HG03280 (cell line): ENCODE measurements around the gene CBX3.
"Not testable (repeated sequence)": the region's sequence is repeated elsewhere in the genome, so short reads cannot be mapped to it uniquely, and the experiment has no call there.

ENCODE experiments used
- ATAC-seq: cut with Tn5 transposase; IDR thresholded peaks from one replicate; pipeline ENCODE4 v1.9.1; 2021; ENCODE audit warnings: mild to moderate bottlenecking, moderate library complexity; ENCODE audit not compliant: unreplicated experiment

The CBX3 gene

GRCh38 chr7:26201247-26202018 lies at the start of gene CBX3:
Gene CBX3, plus strand, starts transcription at chr7:26201745. Its CDS starts 1,254 bp downstream, at chr7:26202999.
- peak; percentile 41 for ATAC-seq

GRCh38 chr7:26151953-26152781 lies 49.4 kb upstream of the CBX3 start, which contains the start of gene NFE2L3:
Gene NFE2L3, plus strand, starts transcription at chr7:26152198. Its CDS starts 301 bp downstream, at chr7:26152499.
- ATAC-seq: peak; percentile 72

- ATAC-seq: peak; percentile 24
Measured at GRCh38 chr7:26152782-26153240, 48.7 kb upstream of the CBX3 start.

- no peak for ATAC-seq
Measured at GRCh38 chr7:26153241-26153822, 48.2 kb upstream of the CBX3 start.

GRCh38 chr7:26153823-26154783 lies 47.4 kb upstream of the CBX3 start:
- no peak for ATAC-seq

- no peak for ATAC-seq
Measured at GRCh38 chr7:26155531-26156375, 45.8 kb upstream of the CBX3 start.

GRCh38 chr7:26156451-26157420 lies 44.8 kb upstream of the CBX3 start:
- ATAC-seq: no peak

- no peak for ATAC-seq
Measured at GRCh38 chr7:26157520-26158105, 43.9 kb upstream of the CBX3 start.

- ATAC-seq: no peak
Measured at GRCh38 chr7:26159243-26159642, 42.3 kb upstream of the CBX3 start.

- ATAC-seq: no peak
Measured at GRCh38 chr7:26160896-26161295, 40.6 kb upstream of the CBX3 start.

- no peak for ATAC-seq
Measured at GRCh38 chr7:26162431-26162830, 39.1 kb upstream of the CBX3 start.

GRCh38 chr7:26163804-26164203 lies 37.7 kb upstream of the CBX3 start:
- not testable (repeated sequence) for ATAC-seq

GRCh38 chr7:26165950-26166683 lies 35.4 kb upstream of the CBX3 start:
- no peak for ATAC-seq

GRCh38 chr7:26166684-26167266 lies 34.8 kb upstream of the CBX3 start:
- ATAC-seq: no peak

- ATAC-seq: peak; percentile 67
Measured at GRCh38 chr7:26167303-26167934, 34.1 kb upstream of the CBX3 start.

GRCh38 chr7:26168458-26169023 lies 33.0 kb upstream of the CBX3 start:
- no peak for ATAC-seq
